ENCODE results near the gene COQ3. TPM values are rescaled to one million over a fixed set of nuclear protein-coding genes. Genes with fewer than 3 reads are reported as not detected.

The COQ3 gene, protein sequence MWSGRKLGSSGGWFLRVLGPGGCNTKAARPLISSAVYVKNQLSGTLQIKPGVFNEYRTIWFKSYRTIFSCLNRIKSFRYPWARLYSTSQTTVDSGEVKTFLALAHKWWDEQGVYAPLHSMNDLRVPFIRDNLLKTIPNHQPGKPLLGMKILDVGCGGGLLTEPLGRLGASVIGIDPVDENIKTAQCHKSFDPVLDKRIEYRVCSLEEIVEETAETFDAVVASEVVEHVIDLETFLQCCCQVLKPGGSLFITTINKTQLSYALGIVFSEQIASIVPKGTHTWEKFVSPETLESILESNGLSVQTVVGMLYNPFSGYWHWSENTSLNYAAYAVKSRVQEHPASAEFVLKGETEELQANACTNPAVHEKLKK
- total RNA-seq = 7.4 and 8.4 TPM in 2 replicates

DNA sequence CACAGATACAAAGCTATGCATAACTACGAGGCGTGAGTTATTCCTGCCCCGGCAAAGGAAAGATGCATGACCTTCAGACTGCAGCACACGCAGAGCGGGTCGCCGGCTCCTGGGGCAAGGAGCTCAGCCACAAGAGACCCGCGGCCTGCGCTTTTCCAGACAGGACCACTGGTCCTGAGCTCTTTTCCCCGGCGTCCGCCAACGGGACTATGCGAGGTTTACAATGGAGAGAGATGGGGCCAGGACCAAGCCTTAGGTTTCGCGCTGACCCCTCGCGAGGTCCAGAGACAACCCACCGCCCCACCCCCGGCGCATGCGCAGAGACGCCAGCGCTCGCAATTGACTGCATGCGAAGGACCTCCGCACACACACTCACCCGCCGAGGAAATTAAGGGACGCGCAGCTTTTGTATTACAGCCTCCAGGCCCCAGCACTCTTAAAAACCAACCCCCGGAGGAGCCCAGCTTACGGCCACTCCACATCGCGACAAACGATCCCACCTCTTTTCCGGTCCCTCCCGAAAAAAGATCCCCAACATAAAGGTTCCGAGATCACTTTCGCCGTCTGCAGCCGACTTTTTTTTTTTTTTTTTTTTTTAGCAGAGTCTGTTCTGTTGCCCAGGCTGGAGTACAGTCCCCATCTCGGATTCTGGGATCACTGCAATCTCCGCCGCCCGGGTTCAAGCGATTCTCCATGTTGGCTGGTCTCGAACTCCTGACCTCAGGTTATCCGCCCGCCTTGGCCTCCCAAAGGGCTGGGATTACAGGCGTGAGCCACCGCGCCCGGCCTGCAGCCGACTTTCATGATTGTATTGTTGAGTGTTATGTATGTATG, at the start of gene COQ3:
Gene COQ3 (minus strand): TSS at position 498 of the 834 bp plus-strand sequence. CDS start 16 bp downstream, at position 482.
- FAIRE-seq = no peak
- DNase-seq (ENCODE audit: low read depth) = peak; percentile 43
- H3K4me3 ChIP-seq (ENCODE audit: low read depth, low read length) = peak within 1 kb of the TSS; percentile 48
- no peaks in the 10 kb centered on the region for H3K27me3 ChIP-seq (ENCODE audit: control insufficient read depth, insufficient read depth, low read length)
- TF ChIP-seq, protein P1, sequence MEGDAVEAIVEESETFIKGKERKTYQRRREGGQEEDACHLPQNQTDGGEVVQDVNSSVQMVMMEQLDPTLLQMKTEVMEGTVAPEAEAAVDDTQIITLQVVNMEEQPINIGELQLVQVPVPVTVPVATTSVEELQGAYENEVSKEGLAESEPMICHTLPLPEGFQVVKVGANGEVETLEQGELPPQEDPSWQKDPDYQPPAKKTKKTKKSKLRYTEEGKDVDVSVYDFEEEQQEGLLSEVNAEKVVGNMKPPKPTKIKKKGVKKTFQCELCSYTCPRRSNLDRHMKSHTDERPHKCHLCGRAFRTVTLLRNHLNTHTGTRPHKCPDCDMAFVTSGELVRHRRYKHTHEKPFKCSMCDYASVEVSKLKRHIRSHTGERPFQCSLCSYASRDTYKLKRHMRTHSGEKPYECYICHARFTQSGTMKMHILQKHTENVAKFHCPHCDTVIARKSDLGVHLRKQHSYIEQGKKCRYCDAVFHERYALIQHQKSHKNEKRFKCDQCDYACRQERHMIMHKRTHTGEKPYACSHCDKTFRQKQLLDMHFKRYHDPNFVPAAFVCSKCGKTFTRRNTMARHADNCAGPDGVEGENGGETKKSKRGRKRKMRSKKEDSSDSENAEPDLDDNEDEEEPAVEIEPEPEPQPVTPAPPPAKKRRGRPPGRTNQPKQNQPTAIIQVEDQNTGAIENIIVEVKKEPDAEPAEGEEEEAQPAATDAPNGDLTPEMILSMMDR (IDR thresholded peaks at IDR 0.05; ENCODE audit: insufficient read depth, low read length, severe bottlenecking) = no peak
- no peaks in the 10 kb centered on the region for H3K36me3 ChIP-seq (ENCODE audit: control insufficient read depth, insufficient read depth, low read length)

DNA sequence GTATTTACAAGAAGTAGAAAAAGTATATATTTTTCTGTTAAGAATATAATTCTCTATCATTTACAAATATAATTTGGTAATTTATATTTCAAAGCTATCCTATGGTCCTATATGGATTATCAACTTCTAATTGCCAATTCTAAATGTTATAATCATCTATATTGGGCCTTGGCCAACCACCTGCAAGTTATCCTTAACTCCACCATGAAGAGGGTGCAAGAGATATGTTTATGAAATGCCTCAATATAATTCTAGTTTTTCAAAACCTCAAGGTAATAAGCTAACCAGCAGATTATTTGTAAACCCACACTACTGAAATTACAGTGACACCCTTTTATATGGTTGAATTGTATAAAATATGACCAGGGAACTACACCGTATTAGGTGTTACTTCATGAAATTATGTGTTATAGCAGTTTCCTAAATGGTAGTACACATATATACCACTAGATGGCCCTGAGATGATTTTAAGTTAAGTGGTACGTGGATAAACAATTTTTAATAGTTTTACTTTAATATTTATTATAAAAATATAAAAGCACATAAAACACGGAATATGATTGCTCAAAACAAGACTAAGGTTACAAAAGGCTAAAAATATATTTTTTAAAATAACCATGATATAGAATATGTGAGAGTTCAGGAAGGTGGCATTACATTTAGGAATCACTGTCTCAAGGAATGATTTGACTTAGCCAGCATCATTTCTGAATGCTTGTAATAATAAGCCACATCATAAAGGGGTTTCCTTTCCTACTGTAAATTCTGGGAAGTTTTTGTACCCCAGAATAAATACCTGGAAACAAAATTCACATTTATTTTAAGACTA, 40.9 kb upstream of the COQ3 start:
- H3K36me3 ChIP-seq (ENCODE audit: control insufficient read depth, insufficient read depth, low read length) = peaks cover 3% of the 10 kb centered on the region
- DNase-seq (ENCODE audit: low read depth) (peak; percentile 54), FAIRE-seq (no peak)
- TF ChIP-seq, protein P1 (IDR thresholded peaks at IDR 0.05; ENCODE audit: insufficient read depth, low read length, severe bottlenecking) = peak; percentile 5
- no peaks in the 10 kb centered on the region for H3K27me3 ChIP-seq (ENCODE audit: control insufficient read depth, insufficient read depth, low read length)
- no peak overlapping the region for H3K4me3 ChIP-seq (ENCODE audit: low read depth, low read length)

DNA sequence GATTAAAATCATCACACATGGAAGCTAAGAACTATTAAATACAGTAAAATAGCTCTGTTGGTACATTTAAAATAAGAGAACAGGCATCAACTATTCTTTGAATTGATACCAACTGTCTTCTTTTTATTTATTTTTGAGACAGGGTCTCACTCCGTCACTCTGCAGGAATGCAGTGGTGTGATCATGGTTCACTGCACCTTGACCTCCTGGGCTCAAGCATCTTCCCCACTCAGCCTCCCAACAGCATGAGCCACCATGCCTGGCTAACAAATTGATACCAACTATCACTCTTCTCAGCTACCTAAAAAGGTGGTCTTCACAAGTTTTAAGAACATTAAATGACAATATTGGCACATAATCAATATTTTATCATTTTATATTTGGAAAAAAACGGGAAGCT, 38.9 kb upstream of the COQ3 start:
- Histone ChIP-seq H3K36me3 (ENCODE audit: control insufficient read depth, insufficient read depth, low read length) (peaks cover 3% of the 10 kb centered on the region), H3K27me3 (ENCODE audit: control insufficient read depth, insufficient read depth, low read length) (no peaks in the 10 kb centered on the region), H3K4me3 (ENCODE audit: low read depth, low read length) (no peak overlapping the region)
- FAIRE-seq = no peak
- DNase-seq (ENCODE audit: low read depth) = no peak
- TF ChIP-seq, protein P1 (IDR thresholded peaks at IDR 0.05; ENCODE audit: insufficient read depth, low read length, severe bottlenecking) = no peak

DNA sequence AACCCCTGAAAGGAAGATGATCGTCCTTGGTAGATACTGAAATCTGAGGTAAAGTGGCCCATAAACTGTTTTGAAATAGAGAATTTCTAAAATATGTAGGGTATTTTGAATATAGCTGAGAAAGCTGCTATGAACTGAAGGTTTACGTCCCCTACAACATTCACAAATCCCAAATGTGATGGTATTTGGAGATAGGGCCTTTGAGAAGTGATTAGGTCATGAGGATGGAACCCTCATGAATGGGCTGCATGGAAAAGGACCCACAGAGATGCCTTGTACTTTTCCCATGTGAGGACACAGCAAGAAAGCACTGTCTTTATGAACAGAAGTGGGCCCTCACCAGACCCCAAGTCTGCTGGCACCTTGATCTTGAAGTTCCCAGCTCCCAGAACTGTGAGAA, 37.9 kb upstream of the COQ3 start:
- Histone ChIP-seq H3K4me3 (ENCODE audit: low read depth, low read length) (no peak overlapping the region), H3K36me3 (ENCODE audit: control insufficient read depth, insufficient read depth, low read length) (peaks cover 3% of the 10 kb centered on the region), H3K27me3 (ENCODE audit: control insufficient read depth, insufficient read depth, low read length) (no peaks in the 10 kb centered on the region)
- no peak for FAIRE-seq
- DNase-seq (ENCODE audit: low read depth) = no peak
- TF ChIP-seq, protein P1 (IDR thresholded peaks at IDR 0.05; ENCODE audit: insufficient read depth, low read length, severe bottlenecking) = no peak

DNA sequence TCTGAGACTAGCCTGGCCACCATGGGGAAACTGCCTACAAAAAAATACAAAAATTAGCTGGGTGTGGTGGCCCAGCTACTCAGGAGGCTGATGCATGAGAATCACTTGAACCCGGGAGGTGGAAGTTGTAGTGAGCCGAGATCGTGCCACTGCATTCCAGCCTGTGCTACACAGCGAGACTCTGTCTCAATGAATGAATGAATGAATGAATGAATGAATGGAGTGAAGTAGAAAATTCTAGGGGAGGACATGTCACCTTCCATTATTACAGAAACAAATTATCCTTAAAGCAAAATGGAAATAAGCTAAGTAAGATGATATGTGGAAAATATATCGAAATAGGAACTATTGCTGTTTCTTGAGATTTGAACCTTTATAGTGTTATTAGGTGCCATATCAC, 34.0 kb upstream of the COQ3 start:
- no peak for FAIRE-seq
- Histone ChIP-seq H3K27me3 (ENCODE audit: control insufficient read depth, insufficient read depth, low read length) (no peaks in the 10 kb centered on the region), H3K36me3 (ENCODE audit: control insufficient read depth, insufficient read depth, low read length) (peaks cover 4% of the 10 kb centered on the region), H3K4me3 (ENCODE audit: low read depth, low read length) (no peak overlapping the region)
- TF ChIP-seq, protein P1 (IDR thresholded peaks at IDR 0.05; ENCODE audit: insufficient read depth, low read length, severe bottlenecking) = no peak
- DNase-seq (ENCODE audit: low read depth) = no peak
